AG04450 (cell line): ENCODE measurements around the gene DUSP5. TPM values are rescaled to one million over a fixed set of nuclear protein-coding genes. Genes with fewer than 3 reads are reported as not detected.

Experiments used
- CTCF ChIA-PET: fragments of 300-600, 350-600 bp; formaldehyde crosslinking; extraction: SDS; loops from one replicate; lab custom pipeline; 2022; ENCODE audit warnings: antibody characterized with exemption, inconsistent platforms; lab: Charles Lee
- POLR2A ChIA-PET: fragments of 350-600 bp; formaldehyde crosslinking; extraction: SDS; loops from one replicate; lab custom pipeline; 2021; ENCODE audit warnings: antibody characterized with exemption, inconsistent platforms; lab: Yijun Ruan, JAX
- DNase-seq: peaks from one replicate; pipeline ENCODE4 v3.0.0-alpha.2; 2011; ENCODE audit warnings: low read depth, low spot score
- H3K27ac ChIP-seq: one replicate; pipeline ENCODE4 v1.5.1; 2012; ENCODE audit warnings: low read depth, low read length, control low read depth
- H3K27me3 ChIP-seq: one replicate; pipeline ENCODE4 v1.6.0; 2012; ENCODE audit warnings: low read length; ENCODE audit not compliant: control insufficient read depth, insufficient read depth
- H3K4me3 ChIP-seq: 2 replicates; pipeline ENCODE4 v1.5.1; 2011; ENCODE audit warnings: mild to moderate bottlenecking, low read depth, low read length, control low read depth
- H3K9me3 ChIP-seq: 2 replicates; pipeline ENCODE4 v1.5.1; 2012; ENCODE audit warnings: low read length; ENCODE audit not compliant: control insufficient read depth, insufficient read depth
- polyA plus RNA-seq: library from polyadenylated mRNA; depleted of rRNA; stranded (reverse); fragments of >200 nt; gene quantifications from 2 replicates; pipeline ENCODE4 v1.2.3, GENCODE V29; 2011
- TF ChIP-seq, protein P1 (sequence below): IDR thresholded peaks from 2 replicates; pipeline ENCODE4 v1.5.1; 2011; ENCODE audit warnings: low read depth, low read length, control low read depth, inconsistent platforms

DUSP5 gene
- polyA plus RNA-seq, 1 experiment: 35.7 TPM

DNA sequence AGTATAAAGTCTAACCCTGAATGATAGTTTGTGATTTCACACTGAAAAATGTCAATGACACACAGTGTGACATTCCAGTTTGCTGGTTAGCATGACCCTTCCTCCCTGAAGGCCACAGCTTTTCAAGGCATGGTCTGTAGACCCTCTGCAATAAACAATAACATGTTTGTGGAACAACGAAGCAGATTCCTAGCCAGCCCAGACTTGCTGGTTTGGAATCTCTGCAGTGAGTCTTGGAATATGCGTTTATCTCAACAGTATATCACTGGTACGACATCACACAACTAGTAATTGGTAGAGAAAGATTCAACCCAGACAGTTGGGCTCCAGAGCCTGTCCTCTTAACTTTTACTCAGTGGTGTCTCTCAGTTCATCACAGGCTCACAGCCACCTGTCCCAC, 23.7 kb upstream of the DUSP5 start:
- no peaks in the 10 kb centered on the region for H3K9me3 ChIP-seq
- H3K27me3 ChIP-seq: no peaks in the 10 kb centered on the region
- H3K27ac ChIP-seq: no peak overlapping the region
- POLR2A ChIA-PET: no interaction called here
- TF ChIP-seq, protein P1, sequence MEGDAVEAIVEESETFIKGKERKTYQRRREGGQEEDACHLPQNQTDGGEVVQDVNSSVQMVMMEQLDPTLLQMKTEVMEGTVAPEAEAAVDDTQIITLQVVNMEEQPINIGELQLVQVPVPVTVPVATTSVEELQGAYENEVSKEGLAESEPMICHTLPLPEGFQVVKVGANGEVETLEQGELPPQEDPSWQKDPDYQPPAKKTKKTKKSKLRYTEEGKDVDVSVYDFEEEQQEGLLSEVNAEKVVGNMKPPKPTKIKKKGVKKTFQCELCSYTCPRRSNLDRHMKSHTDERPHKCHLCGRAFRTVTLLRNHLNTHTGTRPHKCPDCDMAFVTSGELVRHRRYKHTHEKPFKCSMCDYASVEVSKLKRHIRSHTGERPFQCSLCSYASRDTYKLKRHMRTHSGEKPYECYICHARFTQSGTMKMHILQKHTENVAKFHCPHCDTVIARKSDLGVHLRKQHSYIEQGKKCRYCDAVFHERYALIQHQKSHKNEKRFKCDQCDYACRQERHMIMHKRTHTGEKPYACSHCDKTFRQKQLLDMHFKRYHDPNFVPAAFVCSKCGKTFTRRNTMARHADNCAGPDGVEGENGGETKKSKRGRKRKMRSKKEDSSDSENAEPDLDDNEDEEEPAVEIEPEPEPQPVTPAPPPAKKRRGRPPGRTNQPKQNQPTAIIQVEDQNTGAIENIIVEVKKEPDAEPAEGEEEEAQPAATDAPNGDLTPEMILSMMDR: no peak
- no peak overlapping the region for H3K4me3 ChIP-seq
- no peak for DNase-seq
- CTCF ChIA-PET: no interaction called here

DNA sequence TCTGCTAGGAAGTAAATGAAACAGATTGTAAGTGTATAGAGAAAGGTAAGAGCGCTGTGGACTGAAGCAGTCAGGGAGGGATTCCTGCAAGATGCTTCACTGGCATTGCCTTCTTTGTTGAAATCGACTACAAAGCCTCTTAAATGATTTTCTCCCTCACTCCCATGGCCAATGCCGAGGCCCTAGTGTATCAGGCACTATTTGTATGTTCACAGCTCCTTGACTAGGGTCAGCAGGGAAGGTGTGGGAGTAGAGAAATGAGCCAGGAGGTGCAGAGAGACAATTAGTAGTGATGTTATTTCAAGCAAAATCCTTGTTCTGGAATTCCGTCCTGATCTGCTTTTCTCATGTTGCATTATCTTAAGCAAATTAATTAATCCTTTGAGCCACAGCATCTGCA, 22.9 kb upstream of the DUSP5 start:
- Histone ChIP-seq H3K27me3 (no peaks in the 10 kb centered on the region), H3K9me3 (no peaks in the 10 kb centered on the region), H3K4me3 (no peak overlapping the region), H3K27ac (no peak overlapping the region)
- ChIA-PET CTCF (interaction anchor here (0.7 kb wide), 1 partner anchor 19 kb away, joined by 3 read pairs; no protein-coding TSS in a partner anchor), POLR2A (no interaction called here)
- no peak for DNase-seq
- TF ChIP-seq, protein P1: no peak

DNA sequence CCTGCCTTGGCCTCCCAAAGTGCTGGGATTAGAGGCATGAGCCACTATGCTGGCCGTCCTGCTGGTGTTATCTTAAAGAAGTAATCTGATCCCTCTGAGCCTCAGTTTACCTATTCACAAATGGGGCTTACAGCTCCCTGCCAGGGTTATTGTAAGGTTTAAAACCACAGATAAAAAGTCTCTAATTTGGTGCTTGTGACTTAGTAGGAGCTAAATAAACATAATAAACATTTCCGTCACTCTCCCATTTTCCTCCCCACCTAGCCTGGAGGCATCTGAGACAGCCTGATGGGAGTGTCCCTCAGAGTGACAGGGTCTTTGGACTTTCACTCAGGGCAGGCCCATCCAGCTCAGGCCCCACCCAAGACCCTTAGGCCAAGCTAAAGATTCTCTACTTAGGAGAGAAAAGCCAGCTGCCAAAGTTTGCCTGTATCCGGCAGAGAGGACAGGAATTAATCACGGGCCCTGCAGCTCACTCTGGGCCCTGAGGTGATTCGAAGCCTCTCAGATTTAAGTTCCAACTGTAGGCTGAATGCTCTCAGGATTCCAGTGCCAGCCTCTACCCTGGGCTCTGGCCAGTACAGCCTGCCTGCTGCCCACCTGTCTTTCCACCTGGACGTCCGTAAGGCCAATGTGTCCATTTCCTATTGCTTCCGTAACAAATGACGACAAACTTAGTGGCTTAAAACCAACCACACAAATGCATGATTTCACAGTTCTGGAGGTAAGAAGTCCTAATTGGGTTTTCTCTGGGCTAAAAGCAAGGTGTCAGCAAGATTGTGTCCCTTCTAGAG, 21.8 kb upstream of the DUSP5 start:
- POLR2A ChIA-PET: interaction anchor here (0.6 kb wide), 1 partner anchor 8 kb away, joined by 3 read pairs; no protein-coding TSS in a partner anchor
- H3K9me3 ChIP-seq: no peaks in the 10 kb centered on the region
- CTCF ChIA-PET: interaction anchor here (0.7 kb wide), 1 partner anchor 21 kb away, joined by 3 read pairs; no protein-coding TSS in a partner anchor
- no peak overlapping the region for H3K27ac ChIP-seq
- TF ChIP-seq, protein P1: no peak
- DNase-seq: no peak
- no peak overlapping the region for H3K4me3 ChIP-seq
- H3K27me3 ChIP-seq: no peaks in the 10 kb centered on the region

DNA sequence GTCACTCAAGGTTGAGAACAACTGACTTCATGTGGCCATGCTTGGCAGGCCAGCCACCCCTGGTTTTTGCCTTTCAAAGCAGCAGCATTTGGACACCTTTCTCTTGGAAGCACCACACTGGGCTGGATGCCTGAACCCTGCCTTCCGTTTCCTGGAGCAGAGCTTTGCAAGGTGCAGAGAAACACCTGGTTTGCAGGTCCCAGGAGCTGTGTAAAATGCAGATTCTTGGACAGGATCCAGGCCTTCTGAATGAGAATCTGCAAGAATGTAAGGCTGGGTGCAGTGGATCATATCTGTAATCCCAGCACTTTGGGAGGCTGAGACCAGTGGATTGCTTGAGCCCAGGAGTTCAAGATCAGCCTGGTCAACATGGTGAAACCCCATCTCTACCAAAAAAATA, 18.0 kb upstream of the DUSP5 start:
- Histone ChIP-seq H3K27ac (no peak overlapping the region), H3K9me3 (no peaks in the 10 kb centered on the region), H3K4me3 (no peak overlapping the region), H3K27me3 (no peaks in the 10 kb centered on the region)
- no peak for DNase-seq
- TF ChIP-seq, protein P1: no peak
- CTCF ChIA-PET: no interaction called here
- POLR2A ChIA-PET: no interaction called here

DNA sequence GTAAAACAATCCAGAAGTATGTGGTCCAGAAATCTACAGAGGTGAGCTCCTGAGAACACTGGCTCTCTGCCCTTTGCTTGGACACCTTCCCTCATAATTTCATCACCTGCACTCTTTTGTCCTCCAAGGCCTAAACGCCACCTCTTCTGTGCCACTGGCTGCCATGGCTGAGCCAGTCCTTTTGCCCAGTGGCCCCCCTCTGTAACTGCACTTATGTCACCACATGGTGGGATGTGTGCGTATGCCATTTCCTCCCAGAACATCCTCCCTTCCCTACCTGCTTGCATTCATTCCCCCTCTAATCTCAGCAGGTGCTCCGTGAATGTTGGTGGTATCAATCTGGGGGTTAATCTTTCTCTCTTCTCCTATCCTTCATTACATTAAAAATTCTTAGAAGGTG, 17.3 kb upstream of the DUSP5 start:
- H3K27ac ChIP-seq: no peak overlapping the region
- no peaks in the 10 kb centered on the region for H3K27me3 ChIP-seq
- ChIA-PET POLR2A (no interaction called here), CTCF (no interaction called here)
- DNase-seq: no peak
- TF ChIP-seq, protein P1: no peak
- H3K4me3 ChIP-seq: no peak overlapping the region
- no peaks in the 10 kb centered on the region for H3K9me3 ChIP-seq
